ENCODE data around the gene CNTNAP2. TPM values are rescaled to one million over a fixed set of nuclear protein-coding genes. Genes with fewer than 3 reads are reported as not detected.

Gene CNTNAP2
- total and polyA plus RNA-seq, 8 donors = 0.94 to 42.5 (median 38.6) TPM

- Histone ChIP-seq H3K9me3 (peaks cover 0 to 5% of the 10 kb centered on the region in 2 donors), H3K36me3 (no peaks in the 10 kb centered on the region), H3K27ac (no peak overlapping the region), H3K4me1 (no peaks in the 10 kb centered on the region), H3K27me3 (no peaks in the 10 kb centered on the region), H3K4me3 (no peak overlapping the region)
- DNase-seq = no peak
- TF ChIP-seq, protein P1, sequence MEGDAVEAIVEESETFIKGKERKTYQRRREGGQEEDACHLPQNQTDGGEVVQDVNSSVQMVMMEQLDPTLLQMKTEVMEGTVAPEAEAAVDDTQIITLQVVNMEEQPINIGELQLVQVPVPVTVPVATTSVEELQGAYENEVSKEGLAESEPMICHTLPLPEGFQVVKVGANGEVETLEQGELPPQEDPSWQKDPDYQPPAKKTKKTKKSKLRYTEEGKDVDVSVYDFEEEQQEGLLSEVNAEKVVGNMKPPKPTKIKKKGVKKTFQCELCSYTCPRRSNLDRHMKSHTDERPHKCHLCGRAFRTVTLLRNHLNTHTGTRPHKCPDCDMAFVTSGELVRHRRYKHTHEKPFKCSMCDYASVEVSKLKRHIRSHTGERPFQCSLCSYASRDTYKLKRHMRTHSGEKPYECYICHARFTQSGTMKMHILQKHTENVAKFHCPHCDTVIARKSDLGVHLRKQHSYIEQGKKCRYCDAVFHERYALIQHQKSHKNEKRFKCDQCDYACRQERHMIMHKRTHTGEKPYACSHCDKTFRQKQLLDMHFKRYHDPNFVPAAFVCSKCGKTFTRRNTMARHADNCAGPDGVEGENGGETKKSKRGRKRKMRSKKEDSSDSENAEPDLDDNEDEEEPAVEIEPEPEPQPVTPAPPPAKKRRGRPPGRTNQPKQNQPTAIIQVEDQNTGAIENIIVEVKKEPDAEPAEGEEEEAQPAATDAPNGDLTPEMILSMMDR (IDR thresholded peaks at IDR 0.05) = no peak
- no peak for ATAC-seq
- intact Hi-C loops (cut with DNase I) = no loop called here
Observed at GRCh38 chr7:147282204-147282603, 1165.6 kb downstream of the CNTNAP2 start.

GRCh38 chr7:147296201-147296600 lies 1179.6 kb downstream of the CNTNAP2 start:
- Histone ChIP-seq H3K9me3 (no peaks in the 10 kb centered on the region), H3K36me3 (no peaks in the 10 kb centered on the region), H3K4me3 (no peak overlapping the region), H3K27ac (no peak overlapping the region), H3K4me1 (no peaks in the 10 kb centered on the region), H3K27me3 (no peaks in the 10 kb centered on the region)
- ATAC-seq (no peak), DNase-seq (no peak)
- TF ChIP-seq, protein P1 (IDR thresholded peaks at IDR 0.05) = no peak
- intact Hi-C loops (cut with DNase I) = no loop called here

DNA sequence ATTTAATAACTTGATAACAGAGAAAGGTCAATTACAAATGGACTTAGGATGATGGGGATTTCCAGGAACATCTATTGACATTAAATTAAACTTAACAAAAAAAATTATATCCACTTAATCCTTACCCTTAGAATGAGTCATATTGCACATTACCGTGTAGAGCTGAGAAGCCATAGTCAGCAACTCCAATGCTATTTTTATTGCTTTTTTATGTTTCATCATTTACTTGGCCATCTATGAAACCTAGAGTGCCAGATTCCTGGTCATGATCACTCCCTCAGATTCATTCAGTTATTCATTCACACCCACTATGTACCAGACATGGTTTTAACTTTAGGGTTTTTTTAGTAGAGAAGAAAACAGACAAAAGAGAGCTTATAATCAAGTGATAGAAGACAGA lies 1180.4 kb downstream of the CNTNAP2 start:
- Histone ChIP-seq H3K4me3 (no peak overlapping the region), H3K36me3 (no peaks in the 10 kb centered on the region), H3K4me1 (no peaks in the 10 kb centered on the region), H3K27ac (no peak overlapping the region), H3K9me3 (no peaks in the 10 kb centered on the region), H3K27me3 (no peaks in the 10 kb centered on the region)
- TF ChIP-seq, protein P1 (IDR thresholded peaks at IDR 0.05) = no peak
- intact Hi-C loops (cut with DNase I) = no loop called here
- no peak for DNase-seq
- no peak for ATAC-seq

GRCh38 chr7:147298611-147299043 lies 1182.0 kb downstream of the CNTNAP2 start:
- peak in 2 of 4 donors; percentile 11 for DNase-seq

DNA sequence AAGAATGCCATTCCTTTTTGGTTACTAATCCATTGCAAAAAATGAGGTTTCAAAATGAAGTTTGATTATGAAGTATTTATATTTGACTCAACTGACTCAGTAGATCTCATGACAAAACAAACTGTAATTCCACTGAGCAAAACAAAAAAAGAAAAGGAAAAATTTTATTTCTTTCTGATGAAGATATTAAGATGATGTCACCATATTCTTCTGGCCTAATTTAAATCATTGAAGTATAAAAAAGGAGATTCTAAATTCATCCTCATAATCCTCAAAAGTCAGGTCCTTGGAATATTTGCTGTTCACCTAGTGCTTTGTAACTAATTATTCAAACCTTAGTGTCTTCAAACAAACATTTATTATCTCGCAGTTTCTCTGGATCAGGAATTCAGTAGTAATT lies 1183.7 kb downstream of the CNTNAP2 start:
- Histone ChIP-seq H3K36me3 (no peaks in the 10 kb centered on the region), H3K27me3 (no peaks in the 10 kb centered on the region), H3K27ac (no peak overlapping the region), H3K4me3 (no peak overlapping the region), H3K4me1 (no peaks in the 10 kb centered on the region), H3K9me3 (peaks cover 0 to 2% of the 10 kb centered on the region in 2 donors)
- TF ChIP-seq, protein P1 (IDR thresholded peaks at IDR 0.05) = no peak
- ATAC-seq = no peak
- DNase-seq = no peak
- intact Hi-C loops (cut with DNase I) = no loop called here

More at GRCh38 chr7:147298611-147299043, 1182.0 kb downstream of the CNTNAP2 start:
- intact Hi-C loops (cut with DNase I) = no loop called here
- no peaks in the 10 kb centered on the region for H3K4me1 ChIP-seq
- no peak overlapping the region for H3K4me3 ChIP-seq
- ATAC-seq = no peak
- no peak overlapping the region for H3K27ac ChIP-seq
- no peaks in the 10 kb centered on the region for H3K27me3 ChIP-seq
- no peaks in the 10 kb centered on the region for H3K36me3 ChIP-seq
- no peaks in the 10 kb centered on the region for H3K9me3 ChIP-seq
- TF ChIP-seq, protein P1 (IDR thresholded peaks at IDR 0.05) = no peak

All from left lung (tissue), 10 donors.